ENCODE measurements around the gene SPI1.
"Not testable (repeated sequence)": the region's sequence is repeated elsewhere in the genome, so short reads cannot be mapped to it uniquely, and the experiment has no call there.

The SPI1 gene

DNA sequence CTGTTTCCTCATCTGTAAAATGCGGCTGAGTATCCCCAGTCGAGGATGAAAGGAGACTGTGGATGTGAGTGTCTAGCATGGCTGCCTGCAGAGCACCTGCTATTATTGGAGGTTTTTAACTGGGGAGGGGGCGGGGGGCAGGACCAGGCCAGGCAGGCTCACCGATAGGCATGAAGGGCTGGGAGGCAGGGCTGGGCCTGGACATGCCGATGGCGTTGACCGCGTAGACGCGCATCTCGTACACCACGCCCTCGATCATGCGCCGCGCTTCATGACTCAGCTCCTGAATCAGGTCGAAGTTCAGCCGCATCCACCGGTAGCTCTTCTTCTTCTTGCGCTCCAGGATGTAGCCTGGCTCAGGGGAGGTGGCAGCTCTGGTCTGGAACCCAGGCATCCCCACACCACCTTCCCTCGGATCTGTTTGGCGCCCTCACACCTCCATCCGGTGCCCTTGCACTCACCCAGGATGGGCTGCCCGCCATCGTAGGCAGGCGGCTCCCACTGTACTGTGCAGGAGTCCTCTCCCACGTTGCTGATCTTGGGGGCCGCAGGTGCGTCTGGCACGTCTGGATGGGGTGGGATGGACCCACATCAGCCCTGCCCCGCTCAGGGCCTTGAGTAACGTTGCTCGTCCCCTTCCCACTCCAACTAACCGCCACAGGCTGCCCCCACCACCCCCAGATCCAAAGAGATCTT is 41.0 kb downstream of the SPI1 start:
- Histone ChIP-seq H3K36me3 (ENCODE audit: control insufficient read depth in 4 of 4, insufficient read depth in 4 of 4, low read length in 3 of 4) (no peaks in the 10 kb centered on the region), H3K27me3 (replicated peaks in 2 of 5; ENCODE audit: control insufficient read depth in 4 of 5, insufficient read depth in 5 of 5, low read length in 4 of 5) (no peaks in the 10 kb centered on the region), H3K27ac (ENCODE audit: insufficient read depth in 1 of 2, low read depth in 1 of 2, low read length in 2 of 2, poor library complexity in 1 of 2, severe bottlenecking in 2 of 2) (no peak overlapping the region), H3K4me3 (ENCODE audit: control insufficient read depth in 1 of 7, extremely low read depth in 1 of 7, insufficient read depth in 4 of 7, low read depth in 2 of 7, low read length in 6 of 7) (no peak overlapping the region), H3K9me3 (ENCODE audit: control extremely low read depth in 1 of 5, control insufficient read depth in 4 of 5, insufficient read depth in 2 of 5, low read depth in 1 of 5, low read length in 4 of 5) (no peaks in the 10 kb centered on the region), H3K4me1 (ENCODE audit: control extremely low read depth in 1 of 4, control insufficient read depth in 4 of 4, insufficient read depth in 4 of 4, low read length in 3 of 4) (no peaks in the 10 kb centered on the region)
- WGBS (ENCODE audit: insufficient coverage): 94% methylated on average over 26 of the region's 34 CpGs
- POLR2A ChIA-PET: no interaction called here
- DNase-seq: peak in 1 of 3 donors; percentile 29
- CTCF ChIA-PET: interaction anchor here (1.0 to 1.3 kb wide), 3 partner anchors 9 to 37 kb away, joined by 3 to 5 read pairs (median 3); no protein-coding TSS in a partner anchor

DNA sequence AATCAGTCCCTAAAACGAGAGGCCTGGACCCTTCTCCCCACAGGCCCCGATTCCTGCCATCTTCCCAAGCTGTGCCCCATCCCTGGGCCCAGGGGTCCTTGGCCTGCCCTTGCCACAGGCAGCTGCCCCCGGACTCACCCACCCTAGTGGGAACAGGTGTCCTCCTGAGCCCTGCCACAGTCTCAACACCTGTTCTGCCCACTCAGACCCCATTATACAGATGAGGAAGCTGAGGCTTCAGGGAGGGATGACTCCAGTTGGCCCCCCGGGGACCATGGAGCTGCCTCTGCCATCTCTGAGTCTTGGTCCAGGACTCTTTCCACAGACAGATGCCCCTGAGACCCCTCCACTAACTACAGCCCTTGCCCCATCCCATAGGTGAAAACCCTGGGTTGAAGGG is 41.8 kb downstream of the SPI1 start:
- no peaks in the 10 kb centered on the region for H3K4me1 ChIP-seq (ENCODE audit: control extremely low read depth in 1 of 4, control insufficient read depth in 4 of 4, insufficient read depth in 4 of 4, low read length in 3 of 4)
- POLR2A ChIA-PET: interaction anchor here (0.6 kb wide), 1 partner anchor 10 kb away, joined by 3 read pairs; no protein-coding TSS in a partner anchor

GRCh38 chr11:47335733-47336132 is 42.6 kb downstream of the SPI1 start:
- no peak for DNase-seq
- H3K27ac ChIP-seq (ENCODE audit: insufficient read depth in 1 of 2, low read depth in 1 of 2, low read length in 2 of 2, poor library complexity in 1 of 2, severe bottlenecking in 2 of 2): no peak overlapping the region
- no peaks in the 10 kb centered on the region for H3K27me3 ChIP-seq (replicated peaks in 2 of 5; ENCODE audit: control insufficient read depth in 4 of 5, insufficient read depth in 5 of 5, low read length in 4 of 5)
- no peak overlapping the region for H3K4me3 ChIP-seq (ENCODE audit: control insufficient read depth in 1 of 7, extremely low read depth in 1 of 7, insufficient read depth in 4 of 7, low read depth in 2 of 7, low read length in 6 of 7)
- no peaks in the 10 kb centered on the region for H3K9me3 ChIP-seq (ENCODE audit: control extremely low read depth in 1 of 5, control insufficient read depth in 4 of 5, insufficient read depth in 2 of 5, low read depth in 1 of 5, low read length in 4 of 5)
- POLR2A ChIA-PET: interaction anchor here (0.6 kb wide), 1 partner anchor 10 kb away, joined by 3 read pairs; no protein-coding TSS in a partner anchor
- H3K4me1 ChIP-seq (ENCODE audit: control extremely low read depth in 1 of 4, control insufficient read depth in 4 of 4, insufficient read depth in 4 of 4, low read length in 3 of 4): no peaks in the 10 kb centered on the region
- 95% methylated on average over 8 of the region's 9 CpGs for WGBS (ENCODE audit: insufficient coverage)
- H3K36me3 ChIP-seq (ENCODE audit: control insufficient read depth in 4 of 4, insufficient read depth in 4 of 4, low read length in 3 of 4): peaks cover 0 to 6% (median 0%) of the 10 kb centered on the region in 4 experiments
- CTCF ChIA-PET: interaction anchor here (1.2 to 1.4 kb wide), 3 partner anchors 7 to 64 kb away, joined by 3 to 5 read pairs (median 3); no protein-coding TSS in a partner anchor

More for the DNA sequence above, 41.8 kb downstream of the SPI1 start:
- Histone ChIP-seq H3K4me3 (ENCODE audit: control insufficient read depth in 1 of 7, extremely low read depth in 1 of 7, insufficient read depth in 4 of 7, low read depth in 2 of 7, low read length in 6 of 7) (no peak overlapping the region), H3K36me3 (ENCODE audit: control insufficient read depth in 4 of 4, insufficient read depth in 4 of 4, low read length in 3 of 4) (no peaks in the 10 kb centered on the region), H3K9me3 (ENCODE audit: control extremely low read depth in 1 of 5, control insufficient read depth in 4 of 5, insufficient read depth in 2 of 5, low read depth in 1 of 5, low read length in 4 of 5) (no peaks in the 10 kb centered on the region), H3K27ac (ENCODE audit: insufficient read depth in 1 of 2, low read depth in 1 of 2, low read length in 2 of 2, poor library complexity in 1 of 2, severe bottlenecking in 2 of 2) (no peak overlapping the region), H3K27me3 (replicated peaks in 2 of 5; ENCODE audit: control insufficient read depth in 4 of 5, insufficient read depth in 5 of 5, low read length in 4 of 5) (no peaks in the 10 kb centered on the region)
- 100% methylated on average over 1 of the region's 4 CpGs for WGBS (ENCODE audit: insufficient coverage)
- CTCF ChIA-PET: interaction anchor here (1.0 to 1.4 kb wide), 4 partner anchors 8 to 65 kb away, joined by 3 to 5 read pairs (median 3); no protein-coding TSS in a partner anchor
- no peak for DNase-seq

DNA sequence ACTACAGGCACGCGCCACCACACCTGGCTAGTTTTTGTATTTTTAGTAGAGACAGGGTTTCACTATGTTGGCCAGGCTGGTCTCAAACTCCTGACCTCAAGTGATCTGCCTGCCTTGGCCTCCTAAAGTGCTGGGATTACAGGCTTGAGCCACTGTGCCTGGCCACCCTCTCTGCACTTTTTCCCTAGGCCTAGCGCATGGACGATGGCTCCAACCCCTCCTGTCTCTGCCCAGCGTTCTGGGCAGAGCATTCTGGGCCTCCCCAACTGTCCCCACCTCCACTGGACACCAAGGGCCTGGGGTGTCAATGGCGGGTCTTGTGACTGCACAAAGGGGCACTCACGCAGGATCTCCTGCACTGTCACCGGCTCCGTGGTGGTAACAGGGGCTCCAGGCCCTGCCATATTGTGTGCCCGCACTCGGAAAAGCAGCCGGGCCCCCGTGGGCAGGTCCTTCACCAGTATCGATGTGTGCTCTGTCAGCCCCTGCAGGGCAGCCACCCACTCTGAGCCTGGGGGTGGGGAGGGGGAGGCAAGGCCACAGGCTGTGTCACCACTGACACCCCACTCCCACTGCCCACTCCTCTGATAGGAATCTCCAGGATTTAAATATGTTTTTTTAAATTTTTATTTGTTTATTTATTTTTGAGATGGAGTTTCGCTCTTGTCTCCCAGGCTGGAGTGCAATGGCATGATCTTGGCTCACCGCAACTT is 43.5 kb downstream of the SPI1 start:
- CTCF ChIA-PET: interaction anchor here (3.0 kb wide), 1 partner anchor 8 kb away, joined by 10 read pairs; no protein-coding TSS in a partner anchor
- POLR2A ChIA-PET; H3K27ac ChIP-seq (ENCODE audit: insufficient read depth in 1 of 2, low read depth in 1 of 2, low read length in 2 of 2, poor library complexity in 1 of 2, severe bottlenecking in 2 of 2); H3K9me3 ChIP-seq (ENCODE audit: control extremely low read depth in 1 of 5, control insufficient read depth in 4 of 5, insufficient read depth in 2 of 5, low read depth in 1 of 5, low read length in 4 of 5); H3K4me1 ChIP-seq (ENCODE audit: control extremely low read depth in 1 of 4, control insufficient read depth in 4 of 4, insufficient read depth in 4 of 4, low read length in 3 of 4); H3K27me3 ChIP-seq (replicated peaks in 2 of 5; ENCODE audit: control insufficient read depth in 4 of 5, insufficient read depth in 5 of 5, low read length in 4 of 5); H3K4me3 ChIP-seq (ENCODE audit: control insufficient read depth in 1 of 7, extremely low read depth in 1 of 7, insufficient read depth in 4 of 7, low read depth in 2 of 7, low read length in 6 of 7); DNase-seq: not testable (repeated sequence)
- WGBS (ENCODE audit: insufficient coverage): over 99% methylated on average over 13 of the region's 16 CpGs
- peaks cover 0 to 15% (median 2%) of the 10 kb centered on the region in 4 experiments for H3K36me3 ChIP-seq (ENCODE audit: control insufficient read depth in 4 of 4, insufficient read depth in 4 of 4, low read length in 3 of 4)

GRCh38 chr11:47333886-47334443 is 44.4 kb downstream of the SPI1 start:
- DNase-seq: no peak
- CTCF ChIA-PET: interaction anchor here (3.0 kb wide), 1 partner anchor 9 kb away, joined by 10 read pairs; no protein-coding TSS in a partner anchor
- POLR2A ChIA-PET: interaction anchor here (0.5 to 0.6 kb wide), 2 partner anchors 16 to 188 kb away, joined by 3 to 7 read pairs; no protein-coding TSS in a partner anchor
- Histone ChIP-seq H3K27me3 (replicated peaks in 2 of 5; ENCODE audit: control insufficient read depth in 4 of 5, insufficient read depth in 5 of 5, low read length in 4 of 5) (no peaks in the 10 kb centered on the region), H3K4me1 (ENCODE audit: control extremely low read depth in 1 of 4, control insufficient read depth in 4 of 4, insufficient read depth in 4 of 4, low read length in 3 of 4) (no peaks in the 10 kb centered on the region), H3K4me3 (ENCODE audit: control insufficient read depth in 1 of 7, extremely low read depth in 1 of 7, insufficient read depth in 4 of 7, low read depth in 2 of 7, low read length in 6 of 7) (no peak overlapping the region), H3K36me3 (ENCODE audit: control insufficient read depth in 4 of 4, insufficient read depth in 4 of 4, low read length in 3 of 4) (peaks cover 0 to 24% (median 2%) of the 10 kb centered on the region in 4 experiments), H3K27ac (ENCODE audit: insufficient read depth in 1 of 2, low read depth in 1 of 2, low read length in 2 of 2, poor library complexity in 1 of 2, severe bottlenecking in 2 of 2) (no peak overlapping the region), H3K9me3 (ENCODE audit: control extremely low read depth in 1 of 5, control insufficient read depth in 4 of 5, insufficient read depth in 2 of 5, low read depth in 1 of 5, low read length in 4 of 5) (no peaks in the 10 kb centered on the region)
- WGBS (ENCODE audit: insufficient coverage): 98% methylated on average over 6 of the region's 8 CpGs

DNA sequence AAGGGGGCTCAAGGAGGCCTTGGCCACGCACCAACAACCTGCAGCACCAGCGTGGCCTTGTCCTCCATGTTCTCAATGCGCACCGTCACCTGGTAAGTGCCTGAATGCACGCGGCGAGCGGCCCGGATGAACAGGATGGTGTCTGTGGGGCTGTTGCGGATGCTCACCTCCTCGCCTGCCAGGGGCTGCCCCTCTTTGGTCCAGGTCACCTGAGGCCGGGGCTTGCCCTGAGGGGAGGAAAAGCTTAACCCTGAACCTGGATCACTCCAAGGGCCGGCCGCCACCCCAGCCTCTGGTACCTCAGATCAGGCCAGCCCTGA is 44.9 kb downstream of the SPI1 start:
- H3K4me3 ChIP-seq (ENCODE audit: control insufficient read depth in 1 of 7, extremely low read depth in 1 of 7, insufficient read depth in 4 of 7, low read depth in 2 of 7, low read length in 6 of 7): no peak overlapping the region
- DNase-seq: no peak
- CTCF ChIA-PET: interaction anchor here (0.6 to 3.0 kb wide), 2 partner anchors 9 to 24 kb away, joined by 5 to 10 read pairs; no protein-coding TSS in a partner anchor
- H3K27me3 ChIP-seq (replicated peaks in 2 of 5; ENCODE audit: control insufficient read depth in 4 of 5, insufficient read depth in 5 of 5, low read length in 4 of 5): no peaks in the 10 kb centered on the region
- no peak overlapping the region for H3K27ac ChIP-seq (ENCODE audit: insufficient read depth in 1 of 2, low read depth in 1 of 2, low read length in 2 of 2, poor library complexity in 1 of 2, severe bottlenecking in 2 of 2)
- H3K9me3 ChIP-seq (ENCODE audit: control extremely low read depth in 1 of 5, control insufficient read depth in 4 of 5, insufficient read depth in 2 of 5, low read depth in 1 of 5, low read length in 4 of 5): no peaks in the 10 kb centered on the region
- 99% methylated on average over 11 of the region's 14 CpGs for WGBS (ENCODE audit: insufficient coverage)
- H3K36me3 ChIP-seq (ENCODE audit: control insufficient read depth in 4 of 4, insufficient read depth in 4 of 4, low read length in 3 of 4): peaks cover 0 to 29% (median 4%) of the 10 kb centered on the region in 4 experiments
- no peaks in the 10 kb centered on the region for H3K4me1 ChIP-seq (ENCODE audit: control extremely low read depth in 1 of 4, control insufficient read depth in 4 of 4, insufficient read depth in 4 of 4, low read length in 3 of 4)
- POLR2A ChIA-PET: interaction anchor here (0.6 kb wide), 1 partner anchor 188 kb away, joined by 7 read pairs; no protein-coding TSS in a partner anchor

All from common myeloid progenitor, CD34-positive (primary cell).